CD4-positive, alpha-beta T cell (primary cell): ENCODE data around the gene CACNA1D. TPM values are rescaled to one million over a fixed set of nuclear protein-coding genes. Genes with fewer than 3 reads are reported as not detected.

Source experiments
- ATAC-seq: fragments of 200-7000 bp; cut with Tn5 transposase; one replicate; pipeline ENCODE4 v1.10.0; 2022; ENCODE audit warnings: mild to moderate bottlenecking; ENCODE audit not compliant: poor library complexity
- CTCF ChIA-PET: fragments of 350-600 bp; sonication (Branson Sonifier 250); formaldehyde crosslinking; loops from one replicate; lab custom pipeline; 2021; ENCODE audit warnings: antibody characterized with exemption, inconsistent platforms; lab: Charles Lee
- POLR2A ChIA-PET: fragments of 350-600 bp; sonication (Branson Sonifier 250); formaldehyde crosslinking; loops from one replicate; lab custom pipeline; 2021; ENCODE audit warnings: antibody characterized with exemption, inconsistent platforms; lab: Charles Lee
- DNase-seq, 14 experiments: peaks; one replicate each; pipeline ENCODE4 v3.0.0-alpha.2; 2013 to 2020; ENCODE audit warnings: mixed read lengths in 2 of 14
- H3K27ac ChIP-seq, 2 donors: one replicate each; pipeline versions ENCODE4 v1.5.1 to v1.7.0; 2013; ENCODE audit warnings: low read length in 2 of 2, low read depth in 1 of 2, mild to moderate bottlenecking in 1 of 2
- H3K27me3 ChIP-seq, 2 experiments: 1 replicate in 1 of 2; 2 replicates in 1 of 2; pipeline versions ENCODE4 v1.6.1 to v1.7.0; 2013; ENCODE audit warnings: low read length in 2 of 2, control low read depth in 1 of 2, mild to moderate bottlenecking in 1 of 2, moderate library complexity in 1 of 2; ENCODE audit not compliant: insufficient read depth in 2 of 2, control insufficient read depth in 1 of 2
- H3K36me3 ChIP-seq: one replicate; pipeline ENCODE4 v1.6.1; 2013; ENCODE audit warnings: low read length, control low read depth; ENCODE audit not compliant: insufficient read depth
- H3K4me1 ChIP-seq: one replicate; pipeline ENCODE4 v1.6.1; 2013; ENCODE audit warnings: low read length, control low read depth; ENCODE audit not compliant: insufficient read depth
- H3K4me3 ChIP-seq: one replicate; pipeline ENCODE4 v1.5.1; 2013; ENCODE audit warnings: mild to moderate bottlenecking, low read length, moderate library complexity
- H3K9me3 ChIP-seq, 2 experiments: 1 replicate in 1 of 2; 2 replicates in 1 of 2; pipeline versions ENCODE4 v1.6.1 to v1.7.0; 2013; ENCODE audit warnings: low read length in 2 of 2, mild to moderate bottlenecking in 2 of 2, control low read depth in 1 of 2, moderate library complexity in 1 of 2; ENCODE audit not compliant: control insufficient read depth in 1 of 2, insufficient read depth in 1 of 2
- H3K27ac Mint-ChIP-seq: one replicate; pipeline ENCODE4 v1.8.0; 2020; ENCODE audit warnings: mixed read lengths
- H3K27me3 Mint-ChIP-seq: one replicate; pipeline ENCODE4 v1.8.0; 2021; ENCODE audit warnings: mixed read lengths
- H3K36me3 Mint-ChIP-seq: one replicate; pipeline ENCODE4 v1.8.0; 2021; ENCODE audit warnings: low read depth, mixed read lengths
- H3K4me1 Mint-ChIP-seq: one replicate; pipeline ENCODE4 v1.8.0; 2021; ENCODE audit warnings: low read depth, mixed read lengths
- H3K4me3 Mint-ChIP-seq: one replicate; pipeline ENCODE4 v1.8.0; 2020; ENCODE audit warnings: mild to moderate bottlenecking, mixed read lengths
- H3K9me3 Mint-ChIP-seq: one replicate; pipeline ENCODE4 v1.8.0; 2020; ENCODE audit warnings: mixed read lengths
- CTCF ChIP-seq: fragments of 200-600 bp; IDR thresholded peaks from one replicate; pipeline ENCODE4 v1.8.0; 2022; ENCODE audit warnings: antibody characterized with exemption, mild to moderate bottlenecking
- intact Hi-C, 2 experiments: fragments of 100-400 bp; cut with DNase I in 1 of 2; cut with micrococcal nuclease in 1 of 2; formaldehyde crosslinking; loops; one replicate each; pipeline versions ENCODE4 v1.15.1 to v1.9.0; 2023 to 2025; cut with DNase I, micrococcal nuclease
- total RNA-seq, 174 experiments: library from RNA in 2 of 174; stranded (reverse) in 2 of 174; gene quantifications; one replicate each; pipeline ENCODE4 v1.2.3 and lab custom pipeline; 2021 to 2026

Gene CACNA1D
- total RNA-seq, 2 experiments from 2014 or later, result not detected

GRCh38 chr3:53551324-53551723 lies 56.9 kb downstream of the CACNA1D start:
- DNase-seq (no peak), ATAC-seq (no peak)
- Histone ChIP-seq H3K4me3 (no peak overlapping the region), H3K4me1 (no peaks in the 10 kb centered on the region), H3K27me3 (peaks cover 0 to 2% of the 10 kb centered on the region in 2 experiments), H3K27ac (no peak overlapping the region), H3K36me3 (no peaks in the 10 kb centered on the region), H3K9me3 (no peaks in the 10 kb centered on the region)
- Mint-ChIP-seq H3K36me3 (no peaks in the 10 kb centered on the region), H3K27me3 (peaks cover 15% of the 10 kb centered on the region), H3K27ac (no peak overlapping the region), H3K4me3 (no peak overlapping the region), H3K4me1 (no peaks in the 10 kb centered on the region), H3K9me3 (no peaks in the 10 kb centered on the region)
- intact Hi-C loops, result no loop called here
- POLR2A ChIA-PET, result no interaction called here
- CTCF ChIA-PET, result no interaction called here
- TF ChIP-seq CTCF, result no peak

- Mint-ChIP-seq H3K27ac (no peak overlapping the region), H3K4me3 (no peak overlapping the region), H3K4me1 (no peaks in the 10 kb centered on the region), H3K9me3 (no peaks in the 10 kb centered on the region), H3K27me3 (peaks cover 10% of the 10 kb centered on the region), H3K36me3 (no peaks in the 10 kb centered on the region)
- DNase-seq, result no peak
- ATAC-seq, result no peak
- intact Hi-C loops, result no loop called here
- Histone ChIP-seq H3K36me3 (no peaks in the 10 kb centered on the region), H3K27ac (no peak overlapping the region), H3K4me1 (no peaks in the 10 kb centered on the region), H3K4me3 (no peak overlapping the region), H3K9me3 (no peaks in the 10 kb centered on the region), H3K27me3 (peaks cover 0 to 2% of the 10 kb centered on the region in 2 experiments)
- ChIA-PET POLR2A (no interaction called here), CTCF (no interaction called here)
- no peak for TF ChIP-seq CTCF
Measured at GRCh38 chr3:53552730-53553129, 58.3 kb downstream of the CACNA1D start.

- TF ChIP-seq CTCF, result no peak
- no peaks in the 10 kb centered on the region for H3K9me3 Mint-ChIP-seq
- H3K4me1 Mint-ChIP-seq, result no peaks in the 10 kb centered on the region
- Histone ChIP-seq H3K4me3 (no peak overlapping the region), H3K27me3 (no peaks in the 10 kb centered on the region), H3K9me3 (no peaks in the 10 kb centered on the region), H3K4me1 (no peaks in the 10 kb centered on the region), H3K36me3 (no peaks in the 10 kb centered on the region), H3K27ac (no peak overlapping the region)
- no peaks in the 10 kb centered on the region for H3K36me3 Mint-ChIP-seq
- no peak overlapping the region for H3K4me3 Mint-ChIP-seq
- ChIA-PET CTCF (no interaction called here), POLR2A (no interaction called here)
- H3K27me3 Mint-ChIP-seq, result peaks cover 12% of the 10 kb centered on the region
- no peak for ATAC-seq
- no peak overlapping the region for H3K27ac Mint-ChIP-seq
- intact Hi-C loops, result no loop called here
- DNase-seq, result no peak
Measured at GRCh38 chr3:53553200-53553599, 58.8 kb downstream of the CACNA1D start.
